Measurements from ENCODE around the gene PTGDR.

DNA sequence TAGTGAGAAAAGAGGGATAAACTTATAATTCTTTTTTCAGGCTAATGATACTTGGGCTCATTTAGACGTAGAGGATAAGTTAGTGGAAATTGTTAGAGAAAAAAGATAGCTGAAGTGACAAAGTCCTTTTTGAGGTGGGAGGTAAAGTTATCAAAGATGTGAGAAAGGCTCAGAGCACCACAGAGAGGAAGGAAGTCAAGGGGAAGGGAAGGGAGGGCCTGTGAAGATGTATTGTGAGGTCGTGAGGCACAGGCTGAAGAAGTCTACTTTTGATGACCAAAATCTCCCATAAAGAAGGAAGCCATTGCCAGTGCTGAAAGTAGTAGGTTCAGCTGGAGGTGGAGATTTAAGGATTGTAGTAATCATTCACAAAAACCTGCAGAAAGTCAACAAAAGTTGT lies 19.4 kb upstream of the PTGDR start:
- no peak for TF ChIP-seq ZNF274 (IDR thresholded peaks at IDR 0.05; ENCODE audit: low read depth, low read length)
- TF ChIP-seq YY1 (IDR thresholded peaks at IDR 0.05; ENCODE audit: insufficient read depth, insufficient read length): no peak
- no peak for TF ChIP-seq SUZ12 (IDR thresholded peaks at IDR 0.05; ENCODE audit: extremely low read depth, insufficient read depth, insufficient read length)
